GM18526 (cell line): Measurements from ENCODE around the gene C1orf87.

ENCODE experiments used
- POLR2A ChIP-seq: IDR thresholded peaks from 3 replicates; pipeline ENCODE4 v1.6.1; 2011; ENCODE audit not compliant: insufficient read length; ENCODE audit errors: extremely low read depth

The C1orf87 gene

DNA sequence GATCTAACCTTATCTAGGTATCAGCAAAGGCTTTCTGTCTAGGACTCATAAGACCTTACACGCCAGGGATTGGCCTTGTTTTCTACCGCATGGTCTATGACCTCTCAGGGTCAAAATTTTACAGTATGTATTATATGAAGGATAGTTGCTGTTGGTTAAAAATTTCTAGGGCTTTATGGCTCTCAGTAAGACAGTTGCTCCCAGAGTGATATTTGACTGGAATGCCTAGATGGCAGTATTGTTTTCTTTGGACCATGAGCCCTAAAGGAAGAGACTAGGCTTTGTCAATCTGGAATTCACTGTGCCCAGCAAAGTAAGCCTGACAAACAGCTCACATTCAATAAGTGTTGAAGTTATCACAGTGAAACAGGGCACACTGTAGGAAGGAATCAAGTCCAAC is 37.6 kb downstream of the C1orf87 start:
- TF ChIP-seq POLR2A, result no peak

DNA sequence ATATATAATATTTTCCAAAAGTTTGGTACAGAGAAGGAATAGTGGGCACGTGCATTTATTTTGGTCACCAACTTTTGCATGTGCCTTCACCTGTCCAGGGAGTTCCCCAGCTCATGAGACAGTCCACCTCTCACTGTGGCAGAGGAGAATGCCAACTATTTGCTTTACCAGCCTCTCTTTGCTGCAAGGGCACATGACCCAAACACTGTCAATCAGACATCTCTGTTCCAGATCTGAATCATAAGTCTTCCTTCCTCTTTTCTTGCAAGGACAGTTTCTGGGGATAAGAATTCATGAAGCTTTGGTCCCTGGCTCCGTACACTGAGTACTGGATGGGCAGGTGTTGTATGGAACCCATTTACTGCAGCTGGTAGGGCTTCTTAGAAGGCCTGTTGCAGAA is 38.6 kb downstream of the C1orf87 start:
- no peak for TF ChIP-seq POLR2A

DNA sequence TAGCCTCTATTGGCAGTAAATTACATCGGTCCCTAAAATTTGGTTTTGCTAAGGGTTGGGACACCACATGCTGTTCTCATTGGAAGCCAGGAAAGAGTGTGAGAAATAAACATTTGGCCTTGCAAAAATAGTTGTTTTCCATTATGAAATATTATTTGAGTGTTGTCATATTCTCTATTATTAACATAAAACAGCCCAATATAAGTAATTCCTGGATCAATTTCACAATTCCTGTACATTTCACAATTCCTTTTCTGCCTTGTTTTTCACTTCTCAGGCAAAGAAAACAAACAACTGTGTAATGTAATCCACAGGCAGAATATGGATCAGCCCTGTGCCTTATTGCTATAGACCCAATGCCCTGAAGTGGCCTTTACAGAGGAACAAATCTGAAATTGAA is 40.5 kb downstream of the C1orf87 start:
- TF ChIP-seq POLR2A, result no peak

DNA sequence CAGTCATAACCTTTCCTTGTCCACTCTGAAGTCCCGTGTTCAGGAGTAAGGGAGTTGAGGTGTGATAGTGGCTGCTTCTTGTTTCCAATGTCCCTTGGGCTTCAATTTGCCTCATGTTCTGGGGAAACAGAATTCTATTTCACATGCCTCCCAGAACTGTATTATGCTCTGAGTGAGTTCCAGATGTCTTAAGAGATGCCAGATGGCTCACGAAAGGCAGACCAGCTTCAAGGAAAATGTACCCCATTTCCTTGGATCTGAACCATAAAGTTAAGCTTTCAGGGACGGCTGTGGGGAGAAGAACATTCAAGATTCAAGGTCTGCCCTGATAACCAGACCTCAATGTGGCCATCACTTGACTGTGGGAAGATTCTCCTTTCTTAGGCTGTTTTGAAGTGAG is 42.4 kb downstream of the C1orf87 start:
- no peak for TF ChIP-seq POLR2A

DNA sequence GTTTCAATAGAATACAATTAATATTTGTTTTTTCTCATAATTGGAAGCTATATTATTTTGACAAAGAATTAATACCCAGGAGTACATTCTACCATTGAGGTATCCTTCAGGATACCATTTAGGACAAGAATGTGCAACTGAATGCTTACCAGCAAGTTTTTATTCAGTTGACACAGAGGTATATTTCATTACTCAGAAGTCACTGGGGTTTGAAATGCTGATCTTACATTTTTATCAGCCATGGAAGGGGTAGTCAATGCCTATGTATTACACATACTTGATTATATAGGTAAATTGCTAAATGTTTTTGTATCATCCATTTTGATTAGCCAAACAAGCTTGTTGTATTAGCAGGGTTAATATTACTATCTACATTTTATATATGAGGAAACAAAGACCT is 48.0 kb downstream of the C1orf87 start:
- no peak for TF ChIP-seq POLR2A

DNA sequence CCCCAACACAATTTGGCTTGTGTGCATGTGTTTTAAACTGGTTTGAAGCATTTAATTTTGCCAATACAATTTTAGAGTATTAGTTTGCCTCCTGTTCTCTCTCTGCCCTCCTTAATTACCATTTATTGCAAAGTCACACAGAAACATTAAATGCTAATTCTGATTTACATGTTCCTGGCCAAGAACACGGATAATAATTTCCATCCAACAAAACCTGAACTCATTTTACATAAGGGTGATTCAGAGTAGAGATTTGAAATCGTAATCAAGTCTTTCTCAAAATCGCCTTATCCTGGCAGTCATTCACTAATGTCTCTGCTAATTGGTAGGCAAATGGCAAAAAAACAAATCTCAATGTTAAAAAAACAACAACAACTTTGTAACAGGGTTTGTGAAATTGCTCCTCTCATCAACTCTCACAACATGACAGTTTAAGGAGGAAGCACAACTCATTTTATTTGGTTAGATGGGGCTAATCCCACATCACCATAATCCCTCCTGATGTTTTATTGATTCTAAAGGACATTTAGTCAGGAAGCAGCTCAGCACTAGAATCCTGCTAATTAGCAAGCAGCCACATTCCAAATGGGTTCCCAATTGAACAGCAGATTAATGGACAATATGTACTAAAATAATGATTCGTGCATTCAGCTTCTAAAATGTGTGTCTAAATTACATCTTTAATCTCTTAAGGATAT is 55.9 kb downstream of the C1orf87 start:
- no peak for TF ChIP-seq POLR2A

DNA sequence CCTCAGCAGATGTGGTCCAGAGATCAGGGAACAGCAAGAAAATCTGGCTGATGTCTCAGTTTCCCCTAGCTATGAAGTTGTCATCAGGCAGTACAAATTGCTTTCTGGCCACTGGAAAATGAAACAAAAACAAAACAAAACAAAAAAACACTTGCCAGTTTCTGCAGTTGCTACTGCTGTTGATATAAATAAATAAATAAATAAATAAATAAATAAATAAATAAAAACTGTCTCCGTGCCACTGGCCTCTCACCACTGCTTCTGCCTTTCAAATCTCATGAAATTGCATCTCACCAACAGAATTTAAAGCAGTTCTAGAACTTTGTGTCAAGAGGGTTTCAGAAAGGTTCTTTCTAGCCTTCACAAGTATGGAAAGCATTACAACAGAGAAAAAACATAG is 62.9 kb downstream of the C1orf87 start:
- TF ChIP-seq POLR2A, result no peak

DNA sequence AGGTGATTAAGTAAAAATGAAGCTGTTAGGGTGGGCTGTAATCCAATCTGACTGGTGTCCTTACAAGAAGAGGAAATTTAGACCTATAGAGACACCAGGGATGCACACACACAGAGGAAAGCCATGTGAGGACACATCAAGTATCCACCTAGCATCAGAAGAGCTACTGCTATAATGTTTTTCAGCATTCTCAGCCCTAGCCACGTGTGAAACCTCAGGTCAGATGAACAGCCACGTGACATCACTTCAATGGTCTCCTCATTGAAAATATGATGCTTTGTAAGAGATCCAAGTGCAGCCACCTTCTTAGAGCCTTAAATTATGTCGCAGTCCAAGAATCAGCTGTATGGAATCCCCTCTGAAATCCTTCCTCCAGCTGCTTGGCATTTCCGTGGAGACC is 65.1 kb downstream of the C1orf87 start:
- TF ChIP-seq POLR2A, result no peak

DNA sequence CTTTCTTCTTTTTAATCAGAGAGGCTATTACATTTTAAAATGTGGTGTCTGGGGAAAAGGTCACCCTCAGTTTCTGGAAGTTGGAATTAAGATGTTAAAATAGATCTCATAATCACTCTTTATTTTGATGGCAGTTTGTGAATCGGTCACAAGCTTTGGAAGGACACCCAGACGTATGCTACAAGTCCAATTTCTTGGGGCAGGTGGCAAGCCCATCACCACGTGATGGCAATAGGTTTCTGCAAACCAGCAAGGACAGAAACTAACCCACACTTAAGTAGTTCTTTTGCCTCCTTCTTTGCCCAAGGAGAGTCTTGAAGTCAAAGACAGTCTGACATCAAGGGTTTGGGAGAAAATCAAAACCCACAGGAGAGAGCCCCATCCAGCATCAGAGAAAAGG is 72.9 kb downstream of the C1orf87 start:
- TF ChIP-seq POLR2A, result no peak

DNA sequence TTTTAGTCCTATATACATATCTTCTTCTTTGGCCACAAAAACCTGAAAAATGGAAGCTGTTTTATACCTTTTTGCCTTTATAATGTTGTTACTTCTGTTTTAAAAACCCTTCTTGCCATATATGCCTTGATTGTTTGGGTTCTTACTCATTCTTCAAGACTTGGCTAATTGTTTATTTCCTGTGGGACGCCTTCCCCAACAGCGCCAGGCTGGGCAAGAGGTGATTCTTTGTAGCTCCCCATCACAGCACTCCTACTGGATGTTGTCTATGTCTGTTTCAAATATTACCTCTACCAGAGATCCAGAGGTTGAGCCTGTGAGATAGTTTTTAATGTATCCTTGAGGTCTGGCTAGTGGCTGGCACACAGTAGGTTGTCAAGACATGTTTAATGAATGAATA is 73.8 kb downstream of the C1orf87 start:
- TF ChIP-seq POLR2A, result no peak

DNA sequence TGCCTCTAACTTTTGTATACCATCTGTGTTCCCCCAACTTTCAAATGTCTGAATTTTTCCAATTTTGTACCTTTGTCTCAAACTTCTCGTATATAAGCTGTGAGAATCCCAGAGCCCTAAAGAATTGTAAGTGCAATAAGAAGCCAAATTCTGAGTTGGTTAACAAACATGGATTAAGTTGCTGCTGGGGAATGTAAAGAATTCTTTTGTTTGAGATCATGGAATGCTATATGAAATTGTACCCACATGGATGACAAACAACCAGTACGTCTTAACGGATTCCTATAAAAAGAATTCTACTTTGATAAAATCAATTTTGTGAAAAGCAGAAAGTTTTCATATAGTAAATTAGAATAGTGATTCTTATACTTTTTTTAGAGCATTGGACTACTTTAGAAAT is 74.6 kb downstream of the C1orf87 start:
- TF ChIP-seq POLR2A, result no peak

DNA sequence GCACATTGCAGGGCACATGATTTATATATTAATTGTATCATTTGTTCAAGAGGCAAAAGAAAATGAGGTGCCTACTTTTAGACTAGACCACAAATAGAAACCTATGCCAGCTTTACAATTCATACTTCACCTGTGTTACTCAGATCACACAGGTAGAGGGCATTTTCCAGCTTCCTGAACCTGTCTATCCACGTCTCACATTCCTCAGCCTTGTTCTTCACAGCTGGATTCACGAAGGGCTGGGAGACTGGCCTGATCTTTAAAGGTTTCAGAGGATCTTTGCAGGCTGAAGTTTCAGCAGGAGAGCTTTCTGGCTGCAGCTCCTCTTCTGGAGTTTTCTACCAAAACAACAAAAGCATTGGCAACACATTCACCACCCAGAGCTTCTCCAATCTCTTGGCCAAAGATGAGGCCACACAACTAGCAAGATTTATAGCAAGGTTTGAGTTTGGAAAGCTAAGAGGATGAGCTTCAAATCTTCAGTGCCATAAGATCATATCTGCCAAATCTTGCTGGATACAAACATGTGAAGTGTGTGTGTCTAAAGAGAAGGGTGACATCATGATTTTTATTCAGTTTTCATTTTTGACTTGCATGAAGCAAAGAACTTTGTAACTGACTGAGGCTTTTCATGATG is 76.0 kb downstream of the C1orf87 start:
- TF ChIP-seq POLR2A, result no peak

DNA sequence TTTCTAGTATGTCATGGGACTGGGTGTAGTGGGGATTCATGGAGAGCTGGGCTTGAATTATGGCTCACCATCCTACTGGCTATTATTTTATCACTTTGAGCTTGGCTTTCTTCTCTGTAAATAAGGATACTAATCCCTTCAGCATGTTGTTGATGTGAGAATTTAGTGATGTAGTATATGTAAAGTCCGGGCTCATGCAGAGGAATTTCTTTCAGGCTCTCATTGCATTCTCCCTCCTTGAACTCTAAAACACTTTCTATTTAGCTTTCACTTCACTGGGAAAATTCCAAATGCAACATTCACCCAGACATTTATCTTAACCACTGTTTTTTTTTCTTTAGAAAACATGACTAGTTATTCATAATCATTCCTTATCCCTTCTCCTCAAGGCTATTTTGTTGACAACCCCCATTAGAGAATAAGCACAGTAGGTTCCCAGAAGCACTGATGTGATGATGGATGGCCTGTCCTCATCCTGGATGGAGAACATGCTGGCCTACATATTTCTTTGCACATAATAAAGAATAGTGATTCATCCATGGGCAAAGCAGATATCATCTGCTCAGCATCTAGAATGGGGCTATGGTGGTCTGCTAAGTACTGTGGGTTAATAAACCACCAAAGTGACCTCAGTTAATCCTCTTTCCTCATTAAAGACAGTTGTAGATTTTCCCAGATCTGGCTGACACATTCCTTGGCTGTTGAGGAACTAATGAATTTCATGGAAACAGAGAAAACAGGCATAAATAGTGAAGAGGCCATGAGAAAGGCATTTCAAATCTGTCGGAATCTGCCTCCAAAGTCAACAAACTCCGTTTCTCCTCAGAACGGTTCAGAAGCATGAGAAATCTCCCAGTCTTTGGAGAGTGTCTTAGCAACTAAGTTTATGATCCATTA is 79.0 kb downstream of the C1orf87 start:
- TF ChIP-seq POLR2A, result no peak

DNA sequence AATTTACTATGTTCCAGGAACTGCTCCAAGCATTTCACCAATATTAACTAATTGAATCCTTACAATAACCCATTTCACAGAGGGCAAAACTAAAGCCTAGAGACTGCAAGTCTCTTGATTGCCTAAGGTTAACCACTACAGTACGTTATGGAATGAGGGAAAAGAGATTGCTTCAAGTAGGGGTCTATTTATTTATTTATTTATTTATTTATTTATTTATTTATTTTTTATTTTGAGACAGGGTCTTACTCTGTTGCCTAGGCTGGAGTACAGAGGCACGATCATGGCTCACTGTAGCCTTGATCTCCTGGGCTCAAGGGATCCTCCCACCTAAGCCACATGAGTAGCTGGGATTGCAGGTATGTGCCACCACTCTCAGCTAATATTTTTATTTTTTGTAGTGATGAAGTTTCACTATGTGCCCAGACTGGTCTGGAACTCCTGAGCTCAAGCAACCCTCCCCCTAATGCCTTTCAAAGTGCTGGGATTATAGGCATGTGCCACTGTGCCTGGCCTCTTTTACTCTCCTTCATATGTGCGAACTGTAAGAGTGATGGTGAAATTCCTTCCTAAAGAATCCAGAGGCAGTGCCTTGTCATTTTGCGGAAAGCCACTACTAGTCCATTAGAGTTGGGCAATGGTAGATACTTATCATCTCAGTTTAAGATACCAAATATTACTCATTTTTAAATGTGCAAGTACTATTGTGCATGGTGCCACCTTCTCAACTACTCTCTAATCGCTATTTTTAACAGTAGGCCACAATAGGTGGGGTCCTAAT is 81.3 kb downstream of the C1orf87 start:
- TF ChIP-seq POLR2A, result no peak

DNA sequence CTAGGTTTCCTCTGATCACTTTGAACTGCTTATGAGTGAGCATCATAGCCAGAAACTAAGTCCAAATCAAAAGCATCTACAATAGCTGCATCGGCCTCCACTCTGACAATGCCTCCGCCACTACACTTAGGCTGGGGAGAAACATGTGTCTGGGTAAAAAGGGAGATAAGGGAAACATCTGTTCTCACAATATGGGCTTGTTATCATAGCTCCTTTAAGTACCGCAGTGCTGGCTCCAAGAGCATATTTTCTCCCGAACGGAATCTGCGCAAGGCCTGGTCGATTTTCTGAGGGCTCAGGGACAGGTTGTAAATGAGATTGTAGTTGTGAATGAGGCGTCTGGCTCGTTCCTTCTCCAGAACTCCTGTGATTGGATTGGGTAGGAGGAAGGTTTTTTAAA is 83.1 kb downstream of the C1orf87 start:
- no peak for TF ChIP-seq POLR2A
